ENCODE measurements around the gene KLRC1. TPM values are rescaled to one million over a fixed set of nuclear protein-coding genes. Genes with fewer than 3 reads are reported as not detected.
"Not testable (repeated sequence)": the region's sequence is repeated elsewhere in the genome, so short reads cannot be mapped to it uniquely, and the experiment has no call there.

The KLRC1 gene
- total RNA-seq, 1 donor from 2014 or later = not detected

DNA sequence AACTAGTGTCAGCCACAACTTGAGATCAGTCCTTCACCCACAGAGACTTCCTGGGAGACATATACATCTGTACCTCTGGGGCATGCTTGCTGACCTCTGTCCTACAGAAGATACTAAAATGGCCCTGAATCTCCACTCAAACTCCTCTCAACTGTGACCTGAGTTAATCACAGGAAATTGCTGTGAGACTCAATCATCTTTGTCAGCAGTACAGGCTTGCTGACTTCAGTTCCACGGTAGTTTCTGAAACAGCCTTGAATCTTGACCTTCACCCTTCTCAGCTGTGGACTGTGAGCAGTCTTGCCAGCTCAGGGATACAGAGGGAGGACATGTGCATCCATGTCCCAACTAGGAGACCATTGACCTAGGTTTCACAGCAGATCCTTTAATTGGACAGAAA lies 1.4 kb upstream of the KLRC1 start:
- ChIA-PET CTCF (no interaction called here), POLR2A (no interaction called here)
- peaks cover 25% of the 10 kb centered on the region for H3K9me3 Mint-ChIP-seq
- H3K4me3 Mint-ChIP-seq = no peak overlapping the region
- no peaks in the 10 kb centered on the region for H3K36me3 Mint-ChIP-seq (ENCODE audit: low read depth)
- TF ChIP-seq, protein P1, sequence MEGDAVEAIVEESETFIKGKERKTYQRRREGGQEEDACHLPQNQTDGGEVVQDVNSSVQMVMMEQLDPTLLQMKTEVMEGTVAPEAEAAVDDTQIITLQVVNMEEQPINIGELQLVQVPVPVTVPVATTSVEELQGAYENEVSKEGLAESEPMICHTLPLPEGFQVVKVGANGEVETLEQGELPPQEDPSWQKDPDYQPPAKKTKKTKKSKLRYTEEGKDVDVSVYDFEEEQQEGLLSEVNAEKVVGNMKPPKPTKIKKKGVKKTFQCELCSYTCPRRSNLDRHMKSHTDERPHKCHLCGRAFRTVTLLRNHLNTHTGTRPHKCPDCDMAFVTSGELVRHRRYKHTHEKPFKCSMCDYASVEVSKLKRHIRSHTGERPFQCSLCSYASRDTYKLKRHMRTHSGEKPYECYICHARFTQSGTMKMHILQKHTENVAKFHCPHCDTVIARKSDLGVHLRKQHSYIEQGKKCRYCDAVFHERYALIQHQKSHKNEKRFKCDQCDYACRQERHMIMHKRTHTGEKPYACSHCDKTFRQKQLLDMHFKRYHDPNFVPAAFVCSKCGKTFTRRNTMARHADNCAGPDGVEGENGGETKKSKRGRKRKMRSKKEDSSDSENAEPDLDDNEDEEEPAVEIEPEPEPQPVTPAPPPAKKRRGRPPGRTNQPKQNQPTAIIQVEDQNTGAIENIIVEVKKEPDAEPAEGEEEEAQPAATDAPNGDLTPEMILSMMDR (IDR thresholded peaks at IDR 0.05) = no peak
- intact Hi-C loops (cut with micrococcal nuclease) = no loop called here
- no peaks in the 10 kb centered on the region for H3K4me1 Mint-ChIP-seq
- DNase-seq = no peak
- no peak for ATAC-seq (ENCODE audit: low read depth)
- no peaks in the 10 kb centered on the region for H3K27me3 Mint-ChIP-seq
- H3K27ac Mint-ChIP-seq = no peak overlapping the region

DNA sequence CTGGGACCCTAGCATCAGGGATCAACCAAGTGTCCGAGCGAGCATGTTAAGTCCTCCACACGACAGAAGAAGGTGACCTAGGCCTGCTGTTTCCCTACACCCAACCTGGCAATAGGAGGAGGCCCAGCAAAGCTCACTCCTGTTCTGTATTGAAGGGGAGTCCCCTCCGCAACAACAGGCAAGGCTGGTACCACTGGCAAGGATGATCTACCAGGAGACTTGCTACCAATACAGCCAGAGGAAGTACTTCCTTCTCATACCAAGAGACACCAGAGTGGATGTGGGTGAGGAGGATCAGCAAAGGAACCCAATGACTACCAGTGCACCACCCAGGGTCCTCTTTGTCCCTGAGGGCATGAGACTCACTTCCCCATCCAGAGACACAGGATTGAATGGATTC lies 4.9 kb downstream of the KLRC1 start:
- Mint-ChIP-seq H3K36me3 (ENCODE audit: low read depth) (no peaks in the 10 kb centered on the region), H3K27ac (no peak overlapping the region), H3K9me3 (no peaks in the 10 kb centered on the region), H3K4me1 (no peaks in the 10 kb centered on the region), H3K27me3 (no peaks in the 10 kb centered on the region), H3K4me3 (no peak overlapping the region)
- ATAC-seq (ENCODE audit: low read depth) = no peak
- CTCF ChIA-PET = no interaction called here
- TF ChIP-seq, protein P1 (IDR thresholded peaks at IDR 0.05) = no peak
- POLR2A ChIA-PET = no interaction called here
- intact Hi-C loops (cut with micrococcal nuclease) = no loop called here
- no peak for DNase-seq

DNA sequence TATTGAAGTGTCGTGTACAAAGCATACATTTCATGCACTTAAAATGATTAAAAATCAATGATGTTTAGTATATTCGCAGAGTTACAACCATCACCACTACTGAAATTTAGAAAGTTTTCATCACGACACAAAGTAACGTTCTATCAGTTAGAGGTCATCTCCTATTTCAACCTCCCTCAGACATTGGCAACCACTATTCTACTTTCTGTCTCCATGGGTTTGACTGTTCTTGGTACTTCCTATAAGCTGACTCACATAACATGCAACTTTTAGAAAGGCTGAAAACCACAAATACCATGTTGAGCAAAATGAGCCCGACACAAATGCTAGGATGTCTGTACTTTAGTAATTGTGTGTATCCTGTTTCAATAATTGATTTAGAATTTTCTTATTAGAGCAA lies 7.1 kb downstream of the KLRC1 start:
- H3K9me3 Mint-ChIP-seq; H3K27ac Mint-ChIP-seq; POLR2A ChIA-PET; H3K4me1 Mint-ChIP-seq; intact Hi-C loops (cut with micrococcal nuclease); H3K36me3 Mint-ChIP-seq (ENCODE audit: low read depth); H3K4me3 Mint-ChIP-seq; H3K27me3 Mint-ChIP-seq; DNase-seq; ATAC-seq (ENCODE audit: low read depth); CTCF ChIA-PET: not testable (repeated sequence)

DNA sequence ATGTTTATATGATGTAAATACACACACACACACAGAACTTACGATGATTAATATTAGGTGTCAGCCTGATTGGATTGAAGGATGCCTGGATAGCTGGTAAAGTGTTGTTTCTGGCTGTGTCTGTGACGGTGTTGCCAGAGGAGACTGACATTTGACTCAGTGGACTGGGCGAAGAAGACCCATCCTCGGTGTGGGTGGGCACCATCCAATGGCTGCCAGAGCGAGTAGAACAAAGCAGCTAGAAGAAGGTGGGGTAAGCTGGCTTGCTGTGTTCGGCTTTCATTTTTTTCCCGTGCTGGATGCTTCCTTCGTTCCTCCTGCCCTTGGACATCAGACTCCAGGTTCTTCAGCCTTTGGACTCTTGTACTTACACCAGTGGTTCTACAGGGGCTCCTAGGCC lies 12.0 kb downstream of the KLRC1 start:
- ATAC-seq (ENCODE audit: low read depth); H3K27ac Mint-ChIP-seq; POLR2A ChIA-PET; H3K4me3 Mint-ChIP-seq; CTCF ChIA-PET; DNase-seq; H3K36me3 Mint-ChIP-seq (ENCODE audit: low read depth); intact Hi-C loops (cut with micrococcal nuclease); H3K27me3 Mint-ChIP-seq; H3K9me3 Mint-ChIP-seq; H3K4me1 Mint-ChIP-seq: not testable (repeated sequence)

DNA sequence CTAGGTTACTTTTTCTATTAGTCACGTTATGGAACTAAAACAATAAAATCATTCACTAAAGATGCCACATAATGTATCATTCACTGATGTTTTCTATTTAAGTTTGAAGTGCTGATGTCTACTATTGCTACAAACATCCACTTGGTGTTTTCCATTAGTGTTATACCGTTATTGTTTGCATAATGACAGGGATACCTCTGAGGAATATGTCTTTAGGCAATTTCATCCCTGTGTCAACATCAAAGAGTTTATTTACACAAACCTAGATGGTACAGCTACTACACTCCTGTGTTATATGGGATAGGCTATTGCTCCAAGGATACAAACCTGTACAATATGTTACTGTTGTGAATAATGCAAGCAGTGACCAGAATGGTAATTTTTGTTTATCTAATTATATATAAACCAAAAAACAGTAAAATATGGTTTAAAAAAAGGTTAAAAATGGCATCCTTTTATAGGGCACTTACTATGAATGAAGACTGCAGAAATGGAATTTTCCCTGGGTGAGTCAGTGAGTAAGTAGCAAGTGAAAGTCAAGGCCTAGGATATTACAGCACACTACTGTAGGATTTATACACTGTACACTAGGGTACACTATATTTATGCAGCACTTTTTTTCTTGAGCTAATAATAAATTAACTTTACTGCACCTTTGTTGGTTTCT lies 13.4 kb downstream of the KLRC1 start:
- H3K4me1 Mint-ChIP-seq; DNase-seq; intact Hi-C loops (cut with micrococcal nuclease); CTCF ChIA-PET; H3K27me3 Mint-ChIP-seq; H3K4me3 Mint-ChIP-seq; ATAC-seq (ENCODE audit: low read depth); POLR2A ChIA-PET; H3K9me3 Mint-ChIP-seq; H3K27ac Mint-ChIP-seq; H3K36me3 Mint-ChIP-seq (ENCODE audit: low read depth): not testable (repeated sequence)

DNA sequence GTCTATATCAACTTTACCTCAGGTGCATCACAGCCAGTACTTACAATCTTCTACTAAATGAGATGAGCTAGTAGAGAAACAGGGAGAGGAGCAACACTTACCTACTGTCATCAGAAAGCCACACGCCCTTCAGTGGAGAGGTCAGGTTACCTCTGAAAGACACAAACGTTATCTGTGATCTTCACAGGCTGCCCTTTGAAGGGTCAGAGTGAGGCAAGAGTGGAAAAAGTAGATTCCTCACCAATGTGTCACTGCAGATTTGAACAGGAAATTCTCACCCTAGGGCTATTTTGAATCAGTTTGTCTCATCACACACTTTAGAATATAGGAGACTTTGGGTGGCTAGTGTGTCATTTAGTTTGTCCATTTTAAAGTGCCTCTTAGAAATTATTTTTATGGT lies 15.6 kb downstream of the KLRC1 start:
- H3K4me1 Mint-ChIP-seq; POLR2A ChIA-PET; H3K36me3 Mint-ChIP-seq (ENCODE audit: low read depth); H3K4me3 Mint-ChIP-seq; H3K9me3 Mint-ChIP-seq; H3K27ac Mint-ChIP-seq; intact Hi-C loops (cut with micrococcal nuclease); DNase-seq; H3K27me3 Mint-ChIP-seq; CTCF ChIA-PET; ATAC-seq (ENCODE audit: low read depth): not testable (repeated sequence)

DNA sequence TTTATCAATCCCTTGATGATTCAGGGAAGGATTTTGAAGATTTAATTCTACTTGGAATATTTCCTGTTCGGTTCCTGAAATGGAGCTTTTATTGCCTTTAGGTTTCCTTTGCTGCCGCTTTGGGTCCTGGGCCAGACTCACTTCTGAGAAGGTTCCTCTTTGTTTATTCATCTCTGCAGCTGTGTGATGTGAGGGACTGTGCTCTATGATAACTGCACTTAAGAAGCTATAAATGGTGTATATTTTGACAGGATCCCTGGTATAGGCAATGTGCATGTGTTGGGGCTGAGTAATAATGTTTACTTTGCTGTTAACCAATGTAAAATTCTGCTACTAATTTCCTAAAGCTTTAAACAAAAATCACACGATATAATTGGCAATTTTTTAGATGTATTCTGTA lies 17.4 kb downstream of the KLRC1 start, which contains the start of gene KLRC2:
Gene KLRC2 (minus strand): TSS at position 195 of the 400 bp plus-strand sequence. CDS start 24 bp downstream, at position 171.
- H3K4me1 Mint-ChIP-seq; ATAC-seq (ENCODE audit: low read depth); H3K27me3 Mint-ChIP-seq; H3K36me3 Mint-ChIP-seq (ENCODE audit: low read depth); DNase-seq; CTCF ChIA-PET; H3K4me3 Mint-ChIP-seq; H3K9me3 Mint-ChIP-seq; H3K27ac Mint-ChIP-seq; POLR2A ChIA-PET: not testable (repeated sequence)
- intact Hi-C loops (cut with micrococcal nuclease) = loop anchor here (2.0 kb wide), 1 partner anchor 15 kb away; the partner anchor contains the start of gene KLRC3

DNA sequence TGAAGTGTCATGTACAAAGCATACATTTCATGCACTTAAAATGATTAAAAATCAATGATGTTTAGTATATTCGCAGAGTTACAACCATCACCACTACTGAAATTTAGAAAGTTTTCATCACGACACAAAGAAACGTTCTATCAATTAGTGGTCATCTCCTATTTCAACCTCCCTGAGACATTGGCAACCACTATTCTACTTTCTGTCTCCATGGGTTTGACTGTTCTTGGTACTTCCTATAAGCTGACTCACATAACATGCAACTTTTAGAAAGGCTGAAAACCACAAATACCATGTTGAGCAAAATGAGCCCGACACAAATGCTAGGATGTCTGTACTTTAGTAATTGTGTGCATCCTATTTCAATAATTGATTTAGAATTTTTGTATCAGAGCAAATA lies 22.6 kb downstream of the KLRC1 start:
- ATAC-seq (ENCODE audit: low read depth); H3K4me1 Mint-ChIP-seq; intact Hi-C loops (cut with micrococcal nuclease); H3K9me3 Mint-ChIP-seq; DNase-seq; H3K27me3 Mint-ChIP-seq; H3K27ac Mint-ChIP-seq; CTCF ChIA-PET; POLR2A ChIA-PET; H3K36me3 Mint-ChIP-seq (ENCODE audit: low read depth); H3K4me3 Mint-ChIP-seq: not testable (repeated sequence)

DNA sequence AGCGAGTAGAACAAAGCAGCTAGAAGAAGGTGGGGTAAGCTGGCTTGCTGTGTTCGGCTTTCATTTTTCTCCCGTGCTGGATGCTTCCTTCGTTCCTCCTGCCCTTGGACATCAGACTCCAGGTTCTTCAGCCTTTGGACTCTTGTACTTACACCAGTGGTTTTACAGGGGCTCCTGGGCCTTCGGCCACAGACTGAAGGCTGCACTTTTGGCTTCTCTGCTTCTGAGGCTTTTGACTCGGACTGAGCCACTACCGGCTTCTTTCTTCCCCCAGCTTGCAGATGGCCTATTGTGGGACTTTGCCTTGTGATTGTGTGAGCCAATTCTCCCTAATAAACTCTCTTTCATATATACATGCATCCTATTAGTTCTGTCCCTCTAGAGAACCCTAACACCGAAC lies 27.2 kb downstream of the KLRC1 start:
- ATAC-seq (ENCODE audit: low read depth); intact Hi-C loops (cut with micrococcal nuclease); H3K27ac Mint-ChIP-seq; CTCF ChIA-PET; H3K4me3 Mint-ChIP-seq; H3K36me3 Mint-ChIP-seq (ENCODE audit: low read depth); POLR2A ChIA-PET; H3K4me1 Mint-ChIP-seq; H3K27me3 Mint-ChIP-seq; H3K9me3 Mint-ChIP-seq; DNase-seq: not testable (repeated sequence)

DNA sequence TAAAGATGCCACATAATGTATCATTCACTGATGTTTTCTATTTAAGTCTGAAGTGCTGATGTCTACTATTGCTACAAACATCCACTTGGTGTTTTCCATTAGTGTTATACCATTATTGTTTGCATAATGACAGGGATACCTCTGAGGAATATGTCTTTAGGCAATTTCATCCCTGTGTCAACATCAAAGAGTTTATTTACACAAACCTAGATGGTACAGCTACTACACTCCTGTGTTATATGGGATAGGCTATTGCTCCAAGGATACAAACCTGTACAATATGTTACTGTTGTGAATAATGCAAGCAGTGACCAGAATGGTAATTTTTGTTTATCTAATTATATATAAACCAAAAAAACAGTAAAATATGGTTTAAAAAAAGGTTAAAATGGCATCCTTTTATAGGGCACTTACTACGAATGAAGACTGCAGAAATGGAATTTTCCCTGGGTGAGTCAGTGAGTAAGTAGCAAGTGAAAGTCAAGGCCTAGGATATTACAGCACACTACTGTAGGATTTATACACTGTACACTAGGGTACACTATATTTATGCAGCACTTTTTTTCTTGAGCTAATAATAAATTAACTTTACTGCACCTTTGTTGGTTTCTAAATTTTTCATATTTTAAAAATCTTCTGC lies 28.8 kb downstream of the KLRC1 start:
- H3K36me3 Mint-ChIP-seq (ENCODE audit: low read depth); H3K4me1 Mint-ChIP-seq; ATAC-seq (ENCODE audit: low read depth); CTCF ChIA-PET; DNase-seq; H3K9me3 Mint-ChIP-seq; POLR2A ChIA-PET; H3K4me3 Mint-ChIP-seq; H3K27ac Mint-ChIP-seq; H3K27me3 Mint-ChIP-seq; intact Hi-C loops (cut with micrococcal nuclease): not testable (repeated sequence)

DNA sequence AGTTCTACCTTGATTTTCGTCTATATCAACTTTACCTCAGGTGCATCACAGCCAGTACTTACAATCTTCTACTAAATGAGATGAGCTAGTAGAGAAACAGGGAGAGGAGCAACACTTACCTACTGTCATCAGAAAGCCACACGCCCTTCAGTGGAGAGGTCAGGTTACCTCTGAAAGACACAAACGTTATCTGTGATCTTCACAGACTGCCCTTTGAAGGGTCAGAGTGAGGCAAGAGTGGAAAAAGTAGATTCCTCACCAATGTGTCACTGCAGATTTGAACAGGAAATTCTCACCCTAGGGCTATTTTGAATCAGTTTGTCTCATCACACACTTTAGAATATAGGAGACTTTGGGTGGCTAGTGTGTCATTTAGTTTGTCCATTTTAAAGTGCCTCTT lies 31.0 kb downstream of the KLRC1 start:
- CTCF ChIA-PET; H3K36me3 Mint-ChIP-seq (ENCODE audit: low read depth); ATAC-seq (ENCODE audit: low read depth); POLR2A ChIA-PET; H3K27me3 Mint-ChIP-seq; H3K4me1 Mint-ChIP-seq; intact Hi-C loops (cut with micrococcal nuclease); DNase-seq; H3K9me3 Mint-ChIP-seq; H3K27ac Mint-ChIP-seq; H3K4me3 Mint-ChIP-seq: not testable (repeated sequence)
